ENCODE measurements around the gene UBE2G1. TPM values are rescaled to one million over a fixed set of nuclear protein-coding genes. Genes with fewer than 3 reads are reported as not detected.

UBE2G1 gene
- total and polyA plus RNA-seq, 4 donors, result 15.5 to 48.3 (median 34.3) TPM

DNA sequence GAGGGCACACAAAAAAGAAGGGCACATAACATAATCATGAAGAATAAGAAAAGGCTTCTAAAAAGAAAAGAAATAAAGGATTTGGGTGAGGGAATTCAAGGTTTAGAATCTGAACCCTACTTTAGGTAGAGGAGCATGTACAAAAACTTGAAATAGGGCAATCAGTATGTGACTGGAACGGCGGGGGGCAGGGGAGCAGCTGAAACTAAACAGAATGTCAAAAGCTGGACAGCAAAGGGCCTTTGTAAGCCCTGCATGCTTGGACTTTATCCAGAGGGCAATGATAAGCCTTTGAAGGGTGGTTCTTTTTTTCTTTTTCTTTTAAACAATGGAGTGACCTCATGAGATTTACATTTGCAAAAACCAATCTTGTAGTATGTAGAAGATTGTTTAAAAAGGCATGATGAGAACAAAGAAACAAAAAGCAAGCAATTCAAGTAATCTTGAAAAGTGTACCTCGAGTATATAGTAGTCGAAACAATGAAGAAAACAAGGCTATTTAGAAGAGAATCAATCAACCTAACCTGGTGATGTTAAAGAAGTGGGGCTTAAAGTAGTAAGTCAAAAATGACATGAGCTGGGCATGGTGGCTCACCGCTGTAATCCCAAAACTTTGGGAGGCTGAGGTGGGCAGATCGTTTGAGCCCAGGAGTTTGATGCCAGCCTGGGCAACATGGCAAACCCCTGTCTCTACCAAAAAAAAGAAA, 56.0 kb downstream of the UBE2G1 start:
- Histone ChIP-seq H3K4me3 (ENCODE audit: low read length in 2 of 2) (no peak overlapping the region), H3K36me3 (ENCODE audit: control insufficient read depth in 1 of 2, insufficient read depth in 2 of 2, low read length in 1 of 2) (no peaks in the 10 kb centered on the region), H3K4me1 (ENCODE audit: control insufficient read depth in 1 of 2, insufficient read depth in 2 of 2, low read length in 2 of 2) (peaks cover 0 to 5% of the 10 kb centered on the region in 2 donors), H3K27ac (ENCODE audit: low read depth in 1 of 2, low read length in 2 of 2) (no peak overlapping the region), H3K9me3 (ENCODE audit: control insufficient read depth, low read length) (no peaks in the 10 kb centered on the region), H3K27me3 (ENCODE audit: control insufficient read depth in 1 of 2, insufficient read depth in 2 of 2, low read length in 1 of 2) (no peaks in the 10 kb centered on the region)
- intact Hi-C loops (cut with DNase I), result no loop called here
- WGBS, 2 donors, result 50 to 62% methylated on average over 6 of the region's 6 CpGs
- ATAC-seq (ENCODE audit: low FRiP score) (no peak), DNase-seq (no peak)

DNA sequence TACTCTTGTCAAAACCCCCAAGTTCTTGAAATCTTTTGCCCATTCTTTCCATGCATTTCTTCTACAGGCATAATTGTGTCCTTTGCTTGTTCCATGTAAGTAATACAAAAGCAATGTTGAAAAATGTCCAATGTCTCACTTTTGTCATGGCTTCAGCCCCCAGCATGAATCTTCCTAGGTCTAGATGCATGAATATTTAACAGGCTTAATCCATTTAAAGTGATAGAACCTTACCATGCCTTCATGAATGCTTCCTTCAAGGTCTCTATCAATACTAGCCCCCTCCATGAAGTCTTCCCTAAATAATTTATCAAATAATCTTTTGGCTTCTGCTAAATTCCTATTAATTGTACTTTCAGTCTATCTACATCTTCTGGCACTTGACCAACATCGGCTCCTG, 56.6 kb downstream of the UBE2G1 start:
- Histone ChIP-seq H3K27ac (ENCODE audit: low read depth in 1 of 2, low read length in 2 of 2) (no peak overlapping the region), H3K4me3 (ENCODE audit: low read length in 2 of 2) (no peak overlapping the region), H3K36me3 (ENCODE audit: control insufficient read depth in 1 of 2, insufficient read depth in 2 of 2, low read length in 1 of 2) (no peaks in the 10 kb centered on the region), H3K27me3 (ENCODE audit: control insufficient read depth in 1 of 2, insufficient read depth in 2 of 2, low read length in 1 of 2) (no peaks in the 10 kb centered on the region), H3K9me3 (ENCODE audit: control insufficient read depth, low read length) (no peaks in the 10 kb centered on the region), H3K4me1 (ENCODE audit: control insufficient read depth in 1 of 2, insufficient read depth in 2 of 2, low read length in 2 of 2) (peaks cover 0 to 5% of the 10 kb centered on the region in 2 donors)
- WGBS, 2 donors, result 15 to 16% methylated on average over 1 of the region's 1 CpG
- intact Hi-C loops (cut with DNase I), result loop anchor here in 1 of 2 donors (10.0 kb wide), 1 partner anchor 55 kb away; the partner anchor contains the start of gene UBE2G1
- DNase-seq, result no peak
- ATAC-seq (ENCODE audit: low FRiP score), result no peak

DNA sequence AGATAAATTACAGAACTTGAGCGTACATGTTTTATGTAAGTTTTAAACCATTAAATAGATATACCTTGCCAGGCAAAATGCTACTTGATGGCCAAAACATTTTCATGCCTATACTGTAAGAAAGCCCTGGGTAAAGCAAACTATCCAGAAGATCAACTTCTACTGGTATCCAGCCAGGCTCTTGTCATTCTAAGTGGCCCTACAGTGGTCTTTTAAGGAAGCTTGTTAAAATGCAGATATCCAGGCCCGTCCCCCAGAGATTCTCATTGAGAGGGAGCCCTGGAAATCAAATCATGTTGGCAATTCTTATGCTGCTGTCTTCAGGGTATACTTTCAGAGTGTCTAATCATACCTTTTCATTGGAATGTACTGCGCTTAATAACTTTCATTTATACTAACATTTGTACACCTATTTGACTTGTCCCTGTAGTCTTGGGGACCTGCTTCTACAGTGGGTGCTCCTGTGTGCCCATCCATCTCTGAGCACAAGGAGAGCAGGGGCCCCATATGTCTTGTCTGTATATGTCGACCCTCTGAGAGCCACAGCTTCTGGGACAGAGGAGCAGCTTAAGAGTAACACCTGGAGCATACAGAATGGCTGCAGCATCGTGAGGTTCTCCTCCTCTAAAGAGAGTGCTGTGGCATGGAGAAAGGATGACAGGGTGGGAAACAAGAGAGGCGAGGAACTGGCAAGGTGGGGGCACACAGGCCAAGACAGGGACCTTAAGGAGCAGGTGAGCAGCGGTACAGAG, 59.1 kb downstream of the UBE2G1 start:
- Histone ChIP-seq H3K36me3 (ENCODE audit: control insufficient read depth in 1 of 2, insufficient read depth in 2 of 2, low read length in 1 of 2) (no peaks in the 10 kb centered on the region), H3K4me3 (ENCODE audit: low read length in 2 of 2) (no peak overlapping the region), H3K4me1 (ENCODE audit: control insufficient read depth in 1 of 2, insufficient read depth in 2 of 2, low read length in 2 of 2) (peaks cover 0 to 5% of the 10 kb centered on the region in 2 donors), H3K27ac (ENCODE audit: low read depth in 1 of 2, low read length in 2 of 2) (no peak overlapping the region), H3K9me3 (ENCODE audit: control insufficient read depth, low read length) (no peaks in the 10 kb centered on the region), H3K27me3 (ENCODE audit: control insufficient read depth in 1 of 2, insufficient read depth in 2 of 2, low read length in 1 of 2) (no peaks in the 10 kb centered on the region)
- ATAC-seq (ENCODE audit: low FRiP score) (no peak), DNase-seq (no peak)
- intact Hi-C loops (cut with DNase I), result loop anchor here in 1 of 2 donors (10.0 kb wide), 1 partner anchor 57 kb away; the partner anchor contains the start of gene UBE2G1
- WGBS, 2 donors, result 88 to 89% methylated on average over 7 of the region's 7 CpGs

DNA sequence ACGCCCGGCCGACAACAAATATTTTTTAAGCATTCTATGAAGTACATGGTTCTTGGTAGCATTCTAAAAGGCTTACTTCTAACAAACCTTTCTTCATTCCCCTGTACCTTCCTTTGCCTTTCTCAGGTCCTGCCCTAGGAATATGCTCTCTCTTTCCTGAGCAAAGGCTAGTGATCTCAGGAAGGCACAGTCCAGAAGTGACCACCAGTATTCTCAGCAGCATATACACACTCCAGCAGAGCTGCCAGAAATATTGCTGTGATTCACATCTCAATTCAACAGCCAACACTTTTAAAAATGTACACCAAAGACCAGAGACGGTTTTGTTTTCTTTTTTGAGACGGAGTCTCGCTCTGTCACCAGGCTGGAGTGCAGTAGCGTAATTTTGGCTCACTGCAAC, 61.3 kb downstream of the UBE2G1 start:
- DNase-seq, result no peak
- peaks cover 0 to 2% of the 10 kb centered on the region in 2 donors for H3K36me3 ChIP-seq (ENCODE audit: control insufficient read depth in 1 of 2, insufficient read depth in 2 of 2, low read length in 1 of 2)
- H3K4me3 ChIP-seq (ENCODE audit: low read length in 2 of 2), result no peak overlapping the region
- no peaks in the 10 kb centered on the region for H3K27me3 ChIP-seq (ENCODE audit: control insufficient read depth in 1 of 2, insufficient read depth in 2 of 2, low read length in 1 of 2)
- no peak overlapping the region for H3K27ac ChIP-seq (ENCODE audit: low read depth in 1 of 2, low read length in 2 of 2)
- ATAC-seq (ENCODE audit: low FRiP score), result no peak
- H3K9me3 ChIP-seq (ENCODE audit: control insufficient read depth, low read length), result no peaks in the 10 kb centered on the region
- intact Hi-C loops (cut with DNase I), result loop anchor here in 1 of 2 donors (10.0 kb wide), 1 partner anchor 60 kb away; the partner anchor contains the start of gene UBE2G1
- peaks cover 0 to 3% of the 10 kb centered on the region in 2 donors for H3K4me1 ChIP-seq (ENCODE audit: control insufficient read depth in 1 of 2, insufficient read depth in 2 of 2, low read length in 2 of 2)
- 76 to 77% methylated on average over 7 of the region's 7 CpGs for WGBS, 2 donors

DNA sequence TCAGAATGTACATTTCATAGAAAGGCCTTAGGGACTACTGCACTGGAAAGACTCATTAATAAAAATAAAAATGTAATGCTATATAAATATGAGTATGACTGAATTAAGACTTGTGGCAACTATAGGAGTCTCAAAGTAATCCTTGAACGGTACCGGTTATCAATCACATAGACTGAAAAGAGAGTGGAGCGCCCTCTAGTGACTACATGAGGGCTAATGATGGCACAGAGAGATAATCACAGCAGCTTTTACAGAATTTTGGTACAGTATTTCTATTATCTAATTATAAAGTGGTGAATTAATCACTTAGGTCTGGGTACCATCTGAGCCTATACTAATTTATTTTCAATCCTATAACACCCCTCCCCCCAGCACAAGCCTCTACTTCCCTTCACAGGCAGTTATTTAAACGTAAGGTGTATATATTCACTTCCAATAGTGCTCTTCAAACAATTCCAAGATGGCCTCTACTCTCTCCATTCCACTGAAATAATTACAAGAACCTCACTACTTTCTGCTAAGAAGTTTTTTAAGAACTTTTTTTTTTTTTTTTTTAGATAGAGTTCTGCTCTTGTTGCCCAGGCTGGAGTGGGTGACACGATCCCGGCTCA, 62.0 kb downstream of the UBE2G1 start:
- WGBS, 2 donors, result 42 to 46% methylated on average over 6 of the region's 6 CpGs
- intact Hi-C loops (cut with DNase I), result loop anchor here (5.0 to 10.0 kb wide), 3 partner anchors 60 to 108 kb away; partner anchors contain the start of gene UBE2G1 (in 1 of the 2)
- H3K27ac ChIP-seq (ENCODE audit: low read depth in 1 of 2, low read length in 2 of 2), result no peak overlapping the region

DNA sequence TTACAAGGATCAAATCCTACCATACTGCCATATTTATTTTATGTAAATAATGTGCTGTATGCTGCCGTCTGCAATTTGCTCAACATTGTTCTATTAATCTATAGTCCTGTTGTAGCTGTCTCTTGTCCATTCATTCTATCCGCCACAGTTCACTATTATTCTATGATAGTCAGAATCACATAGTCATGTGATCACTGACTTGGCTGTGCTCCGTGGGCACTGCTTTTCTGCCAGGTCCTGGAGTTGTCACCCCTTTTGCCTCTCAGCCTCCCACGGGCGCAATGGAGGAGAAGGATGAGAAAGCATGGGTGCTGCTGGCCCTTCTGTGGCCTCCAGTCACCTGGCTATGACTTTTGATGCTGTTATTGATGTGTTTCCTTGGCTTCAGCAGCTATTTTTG, 65.4 kb downstream of the UBE2G1 start:
- no peak for ATAC-seq (ENCODE audit: low FRiP score)
- Histone ChIP-seq H3K4me3 (ENCODE audit: low read length in 2 of 2) (no peak overlapping the region), H3K4me1 (ENCODE audit: control insufficient read depth in 1 of 2, insufficient read depth in 2 of 2, low read length in 2 of 2) (no peaks in the 10 kb centered on the region), H3K36me3 (ENCODE audit: control insufficient read depth in 1 of 2, insufficient read depth in 2 of 2, low read length in 1 of 2) (peaks cover 0 to 2% of the 10 kb centered on the region in 2 donors), H3K27ac (ENCODE audit: low read depth in 1 of 2, low read length in 2 of 2) (no peak overlapping the region), H3K27me3 (ENCODE audit: control insufficient read depth in 1 of 2, insufficient read depth in 2 of 2, low read length in 1 of 2) (no peaks in the 10 kb centered on the region), H3K9me3 (ENCODE audit: control insufficient read depth, low read length) (no peaks in the 10 kb centered on the region)
- intact Hi-C loops (cut with DNase I), result loop anchor here (5.0 to 10.0 kb wide), 3 partner anchors 64 to 111 kb away; partner anchors contain the start of gene UBE2G1 (in 1 of the 2)
- WGBS, 2 donors, result 26 to 39% methylated on average over 5 of the region's 5 CpGs
- no peak for DNase-seq

More for the DNA sequence above, 62.0 kb downstream of the UBE2G1 start:
- Histone ChIP-seq H3K4me1 (ENCODE audit: control insufficient read depth in 1 of 2, insufficient read depth in 2 of 2, low read length in 2 of 2) (no peaks in the 10 kb centered on the region), H3K9me3 (ENCODE audit: control insufficient read depth, low read length) (no peaks in the 10 kb centered on the region), H3K36me3 (ENCODE audit: control insufficient read depth in 1 of 2, insufficient read depth in 2 of 2, low read length in 1 of 2) (peaks cover 0 to 2% of the 10 kb centered on the region in 2 donors), H3K4me3 (ENCODE audit: low read length in 2 of 2) (no peak overlapping the region), H3K27me3 (ENCODE audit: control insufficient read depth in 1 of 2, insufficient read depth in 2 of 2, low read length in 1 of 2) (no peaks in the 10 kb centered on the region)
- ATAC-seq (ENCODE audit: low FRiP score) (peak; percentile 70), DNase-seq (peak in 1 of 2 donors; percentile 47)

DNA sequence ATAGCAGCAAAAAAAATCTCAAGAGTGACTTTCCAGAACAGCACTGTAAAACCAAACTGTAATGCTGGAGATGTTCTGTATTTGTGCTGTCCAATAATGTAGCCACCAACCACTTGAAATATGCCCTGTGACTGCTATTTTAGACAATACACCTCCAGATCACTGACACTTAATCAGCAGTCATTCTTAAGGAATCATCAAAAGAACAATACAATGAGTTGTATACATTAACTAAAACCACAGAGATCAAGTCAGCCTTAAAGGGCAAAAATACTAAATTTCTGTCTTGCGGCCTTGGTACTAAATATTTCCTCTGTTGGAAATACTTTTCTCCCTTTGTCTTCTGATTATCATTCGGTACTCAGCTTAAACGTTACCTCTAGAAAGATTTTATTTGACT, 69.1 kb downstream of the UBE2G1 start:
- 89 to 91% methylated on average over 3 of the region's 3 CpGs for WGBS, 2 donors
- DNase-seq (no peak), ATAC-seq (ENCODE audit: low FRiP score) (no peak)
- H3K9me3 ChIP-seq (ENCODE audit: control insufficient read depth, low read length), result no peaks in the 10 kb centered on the region
- H3K36me3 ChIP-seq (ENCODE audit: control insufficient read depth in 1 of 2, insufficient read depth in 2 of 2, low read length in 1 of 2), result peaks cover 0 to 2% of the 10 kb centered on the region in 2 donors
- intact Hi-C loops (cut with DNase I), result no loop called here
- H3K4me1 ChIP-seq (ENCODE audit: control insufficient read depth in 1 of 2, insufficient read depth in 2 of 2, low read length in 2 of 2), result no peaks in the 10 kb centered on the region
- H3K27me3 ChIP-seq (ENCODE audit: control insufficient read depth in 1 of 2, insufficient read depth in 2 of 2, low read length in 1 of 2), result no peaks in the 10 kb centered on the region
- H3K4me3 ChIP-seq (ENCODE audit: low read length in 2 of 2), result no peak overlapping the region
- no peak overlapping the region for H3K27ac ChIP-seq (ENCODE audit: low read depth in 1 of 2, low read length in 2 of 2)

DNA sequence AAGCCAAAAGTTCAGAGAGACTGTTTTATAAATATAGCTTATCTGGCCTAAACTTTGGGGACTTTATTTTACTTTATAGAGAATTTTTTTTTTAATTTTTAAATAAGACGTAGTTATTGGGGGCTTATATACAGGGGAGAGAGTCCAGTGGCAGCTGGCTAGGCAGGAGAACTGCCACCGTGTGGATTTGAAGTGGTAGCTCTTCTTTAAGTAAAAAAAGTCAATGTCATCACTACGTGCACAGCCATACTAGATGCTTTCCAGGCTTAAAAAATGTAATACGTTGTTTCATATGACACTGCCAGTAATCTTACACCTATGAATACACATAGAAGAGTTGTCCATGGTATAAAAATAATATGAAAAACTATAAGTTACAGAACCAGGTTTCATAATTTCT, 70.8 kb downstream of the UBE2G1 start:
- Histone ChIP-seq H3K4me3 (ENCODE audit: low read length in 2 of 2) (no peak overlapping the region), H3K4me1 (ENCODE audit: control insufficient read depth in 1 of 2, insufficient read depth in 2 of 2, low read length in 2 of 2) (no peaks in the 10 kb centered on the region), H3K36me3 (ENCODE audit: control insufficient read depth in 1 of 2, insufficient read depth in 2 of 2, low read length in 1 of 2) (no peaks in the 10 kb centered on the region), H3K27ac (ENCODE audit: low read depth in 1 of 2, low read length in 2 of 2) (no peak overlapping the region), H3K9me3 (ENCODE audit: control insufficient read depth, low read length) (no peaks in the 10 kb centered on the region), H3K27me3 (ENCODE audit: control insufficient read depth in 1 of 2, insufficient read depth in 2 of 2, low read length in 1 of 2) (no peaks in the 10 kb centered on the region)
- ATAC-seq (ENCODE audit: low FRiP score) (no peak), DNase-seq (no peak)
- intact Hi-C loops (cut with DNase I), result no loop called here
- WGBS, 2 donors, result 58 to 60% methylated on average over 4 of the region's 4 CpGs

Measured in aorta (tissue), 5 donors.